Dermis microvascular lymphatic vessel endothelial cell (primary cell): ENCODE data around the gene DDAH2. TPM values are rescaled to one million over a fixed set of nuclear protein-coding genes. Genes with fewer than 3 reads are reported as not detected.

ENCODE experiments used
- DNase-seq, 2 donors: peaks; one replicate each; pipeline versions ENCODE4 v3.0.0 to v3.0.0-alpha.2; 2010; ENCODE audit warnings: low read depth in 2 of 2
- total RNA-seq: library from RNA; depleted of rRNA; stranded (reverse); fragments of >200 nt; gene quantifications from 2 replicates; pipeline ENCODE4 v1.2.1, GENCODE V29; 2014

Gene DDAH2, protein sequence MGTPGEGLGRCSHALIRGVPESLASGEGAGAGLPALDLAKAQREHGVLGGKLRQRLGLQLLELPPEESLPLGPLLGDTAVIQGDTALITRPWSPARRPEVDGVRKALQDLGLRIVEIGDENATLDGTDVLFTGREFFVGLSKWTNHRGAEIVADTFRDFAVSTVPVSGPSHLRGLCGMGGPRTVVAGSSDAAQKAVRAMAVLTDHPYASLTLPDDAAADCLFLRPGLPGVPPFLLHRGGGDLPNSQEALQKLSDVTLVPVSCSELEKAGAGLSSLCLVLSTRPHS
- total RNA-seq = 108 and 125 TPM in 2 replicates

DNA sequence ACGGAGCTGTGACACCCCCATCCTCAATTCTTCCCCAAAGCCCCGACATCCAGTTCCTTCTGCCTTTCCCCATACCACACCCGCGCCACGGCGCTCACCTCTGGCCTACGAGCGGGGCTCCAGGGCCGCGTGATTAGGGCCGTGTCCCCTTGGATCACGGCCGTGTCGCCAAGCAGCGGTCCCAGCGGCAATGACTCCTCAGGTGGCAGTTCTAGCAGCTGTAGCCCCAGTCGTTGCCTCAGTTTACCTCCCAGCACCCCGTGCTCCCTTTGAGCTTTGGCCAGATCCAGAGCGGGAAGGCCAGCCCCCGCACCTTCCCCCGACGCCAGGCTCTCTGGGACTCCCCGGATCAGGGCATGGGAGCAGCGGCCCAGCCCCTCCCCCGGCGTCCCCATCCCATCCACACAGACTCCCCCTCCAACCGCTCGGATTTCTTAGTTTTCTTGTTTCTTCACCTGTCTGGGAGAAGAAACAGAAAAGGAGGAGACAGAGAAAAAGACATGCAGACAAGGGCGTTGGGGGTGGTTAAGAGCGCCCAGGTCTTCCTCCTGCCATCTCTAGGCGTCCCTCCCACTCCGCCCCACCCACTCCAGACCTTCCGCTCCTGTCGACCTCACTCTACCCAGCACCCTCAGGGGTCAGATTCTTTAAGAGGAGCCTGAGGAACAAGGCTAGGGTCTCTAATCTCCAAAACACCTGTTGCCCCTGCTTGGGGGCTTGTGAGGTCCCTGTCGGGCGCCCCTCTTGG lies at the start of gene DDAH2:
Gene DDAH2, minus strand, starts transcription at position 533 of the 748 bp plus-strand sequence. Its CDS starts 138 bp downstream, at position 395.
- no peak for DNase-seq

DNA sequence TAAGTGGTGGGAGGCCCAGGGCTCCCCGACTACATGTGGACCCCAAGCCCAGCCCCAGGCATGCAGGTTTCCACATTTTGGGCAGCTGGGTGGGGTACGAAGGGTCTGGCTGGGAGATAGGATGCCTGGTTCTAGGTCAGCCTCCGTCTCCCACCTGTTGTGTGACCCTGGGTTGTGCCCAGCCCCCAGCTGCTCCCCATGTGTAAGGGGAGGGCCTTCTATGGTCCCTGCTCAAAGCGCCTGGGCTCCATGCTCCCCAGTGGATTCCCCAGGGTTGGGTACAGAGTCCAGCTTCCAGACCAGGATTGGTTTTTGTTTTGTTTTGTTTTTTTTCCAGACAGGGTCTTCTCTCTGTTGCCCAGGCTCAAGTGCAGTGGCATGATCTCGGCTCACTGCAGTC lies 49.1 kb upstream of the DDAH2 start:
- no peak for DNase-seq

DNA sequence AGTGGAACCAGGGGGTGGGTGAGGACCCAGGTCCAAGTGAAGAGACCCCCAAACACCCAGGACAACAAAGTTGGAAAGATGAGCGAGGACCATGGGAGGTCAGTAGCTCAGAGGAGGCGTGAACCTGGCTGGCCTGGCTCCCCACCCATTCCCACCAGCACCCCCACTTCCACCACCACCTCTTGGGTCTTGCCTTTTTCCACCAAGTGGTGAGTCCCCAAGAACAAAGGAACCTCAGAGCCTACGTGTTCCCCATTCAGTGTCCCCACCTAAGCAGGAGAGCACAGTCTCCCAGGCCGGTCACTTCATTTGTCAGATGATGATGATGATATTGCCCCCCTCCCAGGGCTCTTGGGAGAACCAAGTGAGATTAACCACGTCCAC lies 48.6 kb upstream of the DDAH2 start:
- DNase-seq = no peak

DNA sequence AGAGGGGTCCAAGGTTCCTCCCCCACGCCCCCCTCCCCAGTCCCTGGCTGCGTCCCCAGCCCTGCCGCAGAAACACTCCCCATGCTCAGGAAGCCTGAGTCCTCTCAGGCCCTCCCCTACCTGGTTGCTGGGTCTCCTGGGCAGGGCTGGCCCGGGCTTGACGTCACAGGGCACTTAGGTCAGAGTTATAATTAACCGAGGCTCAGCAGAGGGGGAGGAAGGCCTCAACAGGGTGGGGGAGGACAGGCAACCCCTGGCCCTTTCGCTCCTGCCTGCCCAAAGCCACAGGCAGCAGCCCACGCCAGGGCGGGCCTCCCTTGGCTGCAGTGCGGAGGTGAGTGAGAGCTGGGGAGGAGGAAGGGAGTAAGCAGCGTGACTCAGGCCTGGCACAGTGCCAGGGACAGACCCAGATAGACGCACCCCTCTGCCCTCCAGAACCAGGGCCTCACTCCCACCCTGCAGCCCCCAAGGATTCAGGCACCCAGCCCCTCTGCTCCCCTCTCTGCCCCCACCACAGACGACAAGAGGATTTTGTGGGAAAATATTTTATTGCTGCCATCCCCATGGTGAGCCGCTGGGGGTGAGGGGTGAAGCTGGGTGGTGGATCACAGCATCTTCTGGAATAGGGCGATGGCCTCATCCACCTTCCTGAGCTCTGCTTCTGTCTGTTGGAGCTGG lies 48.0 kb upstream of the DDAH2 start, which contains the start of gene VWA7:
Gene VWA7, minus strand, starts transcription at position 340 of the 678 bp plus-strand sequence. CDS start 549 bp downstream, outside the sequence.
- DNase-seq = peak in 1 of 2 donors; percentile 58

DNA sequence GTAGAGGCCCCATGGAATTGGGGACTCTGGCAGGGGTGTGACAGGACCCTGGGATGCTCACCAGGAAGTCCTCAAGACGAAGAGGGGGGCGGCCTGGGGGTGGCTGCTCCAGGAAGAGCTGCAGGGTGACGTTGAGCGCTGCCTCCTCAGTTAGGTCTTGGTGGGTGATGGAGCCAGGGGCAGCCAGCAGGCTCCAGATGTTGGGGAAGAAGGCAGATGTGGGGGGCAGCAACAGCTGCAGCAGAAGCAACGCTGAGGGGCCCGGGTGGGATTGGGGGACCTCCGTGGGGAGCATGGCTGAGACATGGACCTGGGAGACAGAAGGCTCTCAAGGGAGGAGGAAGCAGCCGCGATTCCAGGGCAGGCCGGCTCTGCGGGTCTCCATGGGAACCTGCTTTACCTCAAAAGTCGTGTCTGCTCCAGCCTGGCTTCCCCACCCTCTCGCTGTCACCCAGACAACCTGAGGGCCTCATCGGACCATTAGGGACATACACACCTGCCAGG lies 47.4 kb upstream of the DDAH2 start:
- no peak for DNase-seq

DNA sequence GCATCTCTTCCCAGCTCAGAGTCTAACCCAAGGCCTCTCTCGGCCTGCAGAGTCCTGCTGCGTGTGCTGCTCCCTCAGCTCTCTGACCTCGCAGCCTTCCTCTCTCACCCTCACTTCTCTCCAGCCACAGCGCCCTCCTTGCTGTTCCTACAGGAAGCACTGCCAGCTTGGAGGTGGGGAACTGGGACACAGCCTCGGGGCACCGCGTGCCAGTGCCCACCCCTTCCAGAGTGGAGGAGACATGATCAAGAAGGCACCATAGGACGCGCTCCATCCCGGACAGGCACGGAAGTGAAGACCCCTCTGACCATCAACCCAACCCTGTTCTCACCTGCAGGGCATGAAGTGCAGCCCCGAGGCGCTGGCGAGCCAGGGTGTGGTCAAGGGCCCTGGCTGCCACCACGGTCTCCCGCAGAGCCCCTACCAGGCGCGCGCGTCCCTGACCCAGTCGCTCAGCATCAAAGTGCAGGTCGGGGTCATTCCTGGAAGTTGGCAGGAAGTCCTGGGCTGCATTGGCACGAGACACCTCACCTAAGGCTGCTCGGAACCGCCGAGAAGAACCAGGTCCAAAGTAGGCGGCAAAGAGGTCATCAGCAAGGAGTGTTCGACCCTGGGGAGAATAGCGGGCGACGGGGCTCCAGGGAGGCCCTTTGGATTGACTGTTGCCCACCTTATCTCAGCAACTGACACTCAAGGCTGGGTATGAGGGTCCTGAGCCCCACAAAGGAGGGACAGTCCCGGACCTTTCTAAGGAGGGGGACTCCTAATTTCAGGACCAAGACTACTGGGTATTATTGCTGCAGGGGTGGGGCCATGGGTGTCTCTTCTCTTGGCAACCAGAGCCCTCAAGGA lies 46.8 kb upstream of the DDAH2 start:
- no peak for DNase-seq

DNA sequence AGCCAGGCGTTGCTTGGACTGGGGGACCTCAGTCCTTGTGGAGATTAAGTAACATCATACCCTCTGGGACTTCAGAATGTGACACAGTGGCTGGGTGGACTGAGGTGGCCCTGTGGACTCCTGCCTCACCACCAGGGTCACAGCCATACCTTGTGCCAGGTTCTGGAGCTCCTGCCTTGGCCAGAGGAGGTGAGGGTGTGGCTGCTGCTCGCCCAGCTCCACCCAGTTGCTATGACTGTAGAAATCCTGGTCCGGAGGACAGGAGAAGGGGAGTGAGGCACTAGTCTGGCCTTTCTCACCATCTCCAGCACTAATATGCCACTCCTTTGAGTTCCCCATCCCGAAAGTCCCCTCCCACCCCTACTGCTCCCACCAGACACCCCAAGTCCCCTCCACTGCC lies 46.1 kb upstream of the DDAH2 start:
- no peak for DNase-seq

DNA sequence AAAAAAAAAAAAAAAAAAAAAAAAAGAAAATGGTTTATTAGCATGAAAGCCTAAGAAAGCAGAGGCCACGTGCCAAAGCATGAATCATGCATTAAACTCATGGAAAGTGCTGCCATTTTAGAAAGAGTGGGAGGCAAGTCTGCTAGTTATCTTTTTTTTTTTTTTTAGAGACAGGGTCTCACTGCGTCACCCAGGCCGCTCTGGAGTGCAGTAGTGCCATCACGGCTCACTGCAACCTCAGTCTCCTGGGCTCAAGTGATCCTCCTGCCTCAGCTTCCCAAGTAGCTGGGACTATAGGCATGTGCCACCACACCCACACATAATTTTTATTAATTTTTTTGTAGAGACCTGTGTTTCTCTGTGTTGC lies 42.9 kb upstream of the DDAH2 start:
- DNase-seq = no peak

DNA sequence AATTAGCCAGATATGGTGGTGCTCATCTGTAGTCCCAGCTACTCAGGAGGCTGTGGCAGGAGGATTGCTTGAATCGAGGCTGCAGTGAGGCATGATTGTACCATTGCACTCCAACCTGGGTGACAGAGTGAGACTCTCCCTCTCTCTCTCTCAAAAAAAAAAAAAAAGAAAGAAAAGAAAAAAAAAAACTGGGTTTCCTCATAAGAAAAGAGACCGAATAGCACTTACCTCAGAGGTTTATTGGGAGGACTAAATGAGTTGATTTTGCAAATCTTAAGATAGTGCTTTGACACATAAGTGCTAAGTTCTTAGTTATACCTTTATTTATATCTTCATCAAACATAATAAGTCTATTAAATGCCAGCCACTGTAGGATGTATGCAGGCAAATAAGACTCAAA lies 41.8 kb upstream of the DDAH2 start:
- DNase-seq = no peak

DNA sequence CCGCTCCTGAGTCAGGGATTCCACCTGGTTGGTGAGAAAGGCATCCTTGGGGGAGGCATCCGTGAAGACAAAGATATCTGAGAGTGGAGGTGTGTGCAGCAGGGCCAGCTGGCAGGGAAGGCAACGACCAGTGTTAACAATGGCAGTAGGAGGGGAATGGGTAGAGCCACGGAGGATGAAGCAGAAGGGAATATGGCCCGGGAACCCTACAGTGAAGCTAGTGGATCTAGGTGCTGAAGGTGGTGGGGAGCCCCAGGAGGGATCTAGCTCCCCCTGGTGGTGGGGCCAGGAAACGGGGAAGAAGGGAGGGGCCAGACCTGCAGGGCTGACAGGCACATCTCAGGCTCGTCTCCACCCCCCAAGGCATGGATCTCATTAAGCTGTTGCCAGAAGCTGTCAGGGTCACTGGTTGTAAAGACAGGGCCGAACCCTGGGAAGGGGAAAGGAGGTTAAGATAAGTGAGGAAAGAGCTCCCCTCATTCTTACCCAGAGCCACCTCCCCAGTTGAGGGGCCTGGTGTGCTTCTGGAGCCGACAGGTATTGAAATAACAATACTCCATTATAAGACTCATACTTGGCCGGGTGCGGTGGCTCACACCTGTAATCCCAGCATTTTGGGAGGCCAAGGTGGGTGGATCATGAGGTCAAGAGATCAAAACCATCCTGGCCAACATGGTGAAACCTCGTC lies 40.7 kb upstream of the DDAH2 start:
- peak; percentile 39 to 67 for DNase-seq

DNA sequence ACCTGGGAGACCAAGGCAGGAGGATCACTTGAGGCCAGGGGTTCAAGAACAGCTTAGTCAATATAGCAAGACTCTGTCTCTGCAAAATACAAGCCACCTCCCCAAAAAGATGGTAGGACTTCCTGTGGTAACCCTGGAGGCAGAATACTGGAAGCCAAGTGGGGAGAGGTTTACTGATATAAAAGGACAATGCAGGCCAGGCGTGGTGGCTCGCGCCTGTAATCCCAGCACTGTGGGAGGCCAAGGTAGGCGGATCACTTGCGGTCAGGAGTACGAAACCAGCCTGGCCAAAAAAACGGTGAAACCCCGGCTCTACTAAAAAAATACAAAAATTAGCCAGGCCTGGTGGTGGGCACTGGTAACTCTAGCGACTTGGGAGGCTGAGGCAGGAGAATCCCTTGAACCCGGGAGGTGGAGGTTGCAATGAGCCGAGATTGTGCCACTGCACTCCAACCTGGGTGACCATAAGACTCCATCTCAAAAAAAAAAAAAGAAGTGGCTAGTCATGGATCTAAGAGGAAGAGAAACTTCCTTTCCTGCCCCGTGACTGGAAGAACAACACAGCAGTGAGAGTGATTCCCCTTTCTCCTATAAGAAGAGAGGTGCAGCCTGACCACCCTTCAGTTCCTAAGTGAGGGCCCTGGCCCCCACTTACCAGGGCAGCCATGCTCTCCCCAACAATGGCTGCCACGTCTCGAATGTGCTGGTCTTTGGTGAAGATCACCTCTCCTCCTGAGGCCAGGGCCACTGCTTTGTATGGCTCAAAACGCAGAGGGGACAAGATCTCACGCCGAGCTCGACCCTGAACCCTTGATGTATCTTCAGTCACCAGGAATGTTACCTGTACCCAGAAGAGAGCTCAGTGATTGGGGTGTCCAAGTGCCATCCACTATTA lies 39.5 kb upstream of the DDAH2 start:
- peak in 1 of 2 donors; percentile 30 for DNase-seq

DNA sequence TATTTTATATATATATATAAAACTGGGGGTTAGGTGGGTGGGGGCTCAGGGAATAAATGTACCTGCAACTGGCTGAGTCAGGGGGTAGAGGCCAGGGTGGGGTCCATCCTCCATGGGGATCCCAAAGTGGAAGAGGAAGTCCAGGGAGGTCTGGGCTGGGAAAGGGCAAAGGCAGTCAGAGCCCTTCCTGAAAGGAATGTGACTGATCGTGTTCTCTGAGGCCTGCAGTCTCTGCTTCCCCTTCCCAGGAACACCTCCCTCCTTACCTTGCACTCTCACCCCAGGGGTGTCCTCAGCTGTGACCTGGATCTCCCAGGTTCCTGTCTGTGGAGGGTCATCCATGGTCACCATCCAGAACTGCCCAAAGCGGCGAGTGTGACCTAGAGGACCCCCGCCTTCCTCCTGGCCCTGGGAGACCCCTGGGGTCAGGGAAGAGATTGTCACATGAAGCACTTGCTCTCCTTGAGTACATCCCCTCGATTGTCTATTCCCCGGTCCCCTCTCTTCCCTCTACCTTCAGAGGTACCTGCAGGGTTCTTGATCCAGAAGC lies 38.1 kb upstream of the DDAH2 start:
- no peak for DNase-seq

DNA sequence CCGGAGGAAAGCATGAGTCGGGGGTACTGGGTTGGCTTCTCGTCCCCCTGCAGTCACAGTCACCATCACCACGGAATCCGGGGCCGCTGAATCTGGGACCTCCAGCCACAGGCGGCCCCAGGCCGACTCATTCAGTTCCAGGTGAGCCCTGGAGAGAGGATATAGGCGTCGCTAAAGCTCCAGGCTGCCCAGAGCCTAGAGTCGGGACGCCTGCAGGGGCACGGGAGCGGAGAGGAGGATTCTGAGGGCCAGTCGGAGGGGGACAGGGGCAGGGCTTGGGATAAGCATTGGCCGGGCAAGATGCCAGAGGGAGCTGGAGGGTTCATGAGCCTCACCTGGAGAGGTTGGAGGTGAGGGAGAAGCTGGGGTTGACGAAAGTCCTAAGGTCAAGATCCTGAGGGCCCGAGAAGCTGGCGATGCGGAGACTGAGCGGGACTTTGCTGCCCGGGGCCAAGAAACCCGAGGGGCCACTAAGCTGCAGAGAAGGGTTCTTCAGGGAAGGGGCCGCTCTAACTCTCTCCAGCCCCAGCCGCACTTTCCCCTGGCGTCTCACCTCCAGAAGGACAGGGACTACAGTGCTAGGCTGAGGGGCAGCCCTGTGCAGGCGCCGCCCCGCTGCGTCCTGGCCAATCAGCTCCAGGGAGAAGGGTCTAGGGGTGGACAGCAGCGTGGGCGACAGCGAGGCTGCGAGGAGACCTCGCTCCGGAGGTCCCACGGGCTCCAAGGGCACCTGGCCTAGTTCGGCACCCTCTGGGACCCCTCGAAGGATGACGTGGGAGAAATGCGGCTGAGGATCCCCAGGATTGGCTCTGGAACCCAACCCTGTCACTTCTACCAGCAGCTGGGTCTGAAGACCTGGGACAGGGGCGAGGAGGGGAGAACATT lies 37.1 kb upstream of the DDAH2 start:
- DNase-seq = peak in 1 of 2 donors; percentile 45

DNA sequence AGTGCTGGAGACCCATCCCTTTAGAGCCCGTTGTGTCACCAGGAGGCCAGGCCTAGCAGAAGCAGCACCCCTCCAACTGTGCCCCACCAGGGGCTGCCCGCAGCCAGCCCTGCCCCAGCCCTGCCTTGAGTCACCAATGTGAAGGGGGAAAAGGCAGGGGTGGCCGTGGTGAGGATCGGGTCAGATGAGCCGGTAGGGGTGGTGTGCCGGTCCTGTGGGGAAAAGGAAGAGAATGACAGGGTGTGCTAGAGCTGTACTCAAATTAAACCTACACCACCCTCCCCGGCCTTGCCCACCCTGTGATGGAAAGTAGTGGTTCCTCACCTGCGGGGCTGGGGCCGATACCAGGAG lies 36.4 kb upstream of the DDAH2 start:
- no peak for DNase-seq

DNA sequence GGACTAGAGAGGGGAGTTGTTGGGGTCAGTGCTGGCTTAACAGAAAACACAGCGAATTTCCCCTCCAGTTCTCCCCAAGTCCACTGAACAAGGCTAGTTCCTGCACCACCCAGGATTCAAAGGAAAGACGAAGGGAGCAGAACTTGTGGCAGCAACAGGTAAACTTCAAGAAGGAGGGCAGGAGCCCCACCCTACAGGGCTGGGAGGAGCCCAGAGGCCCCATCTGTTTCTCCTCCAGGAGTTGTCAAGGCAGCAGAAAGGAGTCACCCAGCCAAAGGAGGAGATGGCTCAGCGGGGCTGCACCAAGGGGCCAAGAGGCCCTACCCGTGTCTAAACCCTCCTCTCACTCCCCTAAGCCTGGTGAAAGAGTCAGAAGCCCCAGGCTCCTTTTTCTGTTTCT lies 35.1 kb upstream of the DDAH2 start:
- no peak for DNase-seq

DNA sequence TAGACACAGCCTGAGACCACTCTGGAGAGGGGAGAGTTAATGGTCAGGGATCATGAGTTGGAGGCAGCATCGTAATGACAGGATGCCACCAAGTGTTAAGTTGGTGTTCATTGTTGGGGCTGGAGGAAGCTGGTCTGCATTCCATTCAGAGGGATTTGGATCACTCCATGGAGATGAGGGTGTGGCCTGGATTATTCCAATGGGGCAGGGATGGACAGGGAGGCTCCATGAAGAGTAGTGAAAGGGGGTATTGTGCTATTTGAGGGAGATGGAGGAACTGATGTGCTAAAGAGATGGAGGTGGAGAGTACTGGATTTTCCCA lies 34.5 kb upstream of the DDAH2 start:
- DNase-seq = peak; percentile 63 to 89

DNA sequence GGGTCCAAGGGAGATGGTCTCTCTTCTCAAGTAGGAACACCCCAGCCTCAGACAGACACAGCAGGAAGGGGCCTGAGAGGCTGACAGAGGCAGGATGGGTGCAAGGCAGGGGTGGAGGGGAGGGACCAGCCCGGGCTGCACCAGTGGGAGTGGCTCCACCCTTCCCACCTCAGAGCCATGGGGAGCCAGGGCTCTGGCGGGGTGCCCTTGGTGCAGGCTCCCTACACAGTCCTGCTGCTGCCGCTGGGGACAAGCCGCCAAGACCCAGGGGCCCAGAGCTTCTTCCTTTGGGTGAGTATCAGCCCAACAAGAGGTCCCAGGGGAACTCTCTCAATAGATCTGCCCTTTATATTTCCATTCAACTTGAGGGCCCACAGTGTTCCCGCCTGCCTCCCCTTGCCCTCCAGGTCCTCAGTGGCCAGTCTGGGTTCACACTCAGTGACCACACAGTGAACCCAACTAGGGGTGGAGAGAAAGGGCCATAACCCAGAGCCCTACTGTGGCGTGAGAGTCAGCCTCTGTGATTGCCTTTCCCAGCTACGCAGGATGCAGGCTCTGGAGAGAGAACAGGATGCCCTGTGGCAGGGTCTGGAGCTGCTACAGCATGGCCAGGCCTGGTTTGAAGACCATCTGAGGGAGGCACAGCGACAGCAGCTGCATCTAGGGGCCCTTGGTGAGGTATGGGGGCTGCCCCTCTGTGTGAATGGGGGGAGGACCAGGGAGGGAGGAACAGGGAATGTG lies 33.9 kb upstream of the DDAH2 start:
- no peak for DNase-seq

DNA sequence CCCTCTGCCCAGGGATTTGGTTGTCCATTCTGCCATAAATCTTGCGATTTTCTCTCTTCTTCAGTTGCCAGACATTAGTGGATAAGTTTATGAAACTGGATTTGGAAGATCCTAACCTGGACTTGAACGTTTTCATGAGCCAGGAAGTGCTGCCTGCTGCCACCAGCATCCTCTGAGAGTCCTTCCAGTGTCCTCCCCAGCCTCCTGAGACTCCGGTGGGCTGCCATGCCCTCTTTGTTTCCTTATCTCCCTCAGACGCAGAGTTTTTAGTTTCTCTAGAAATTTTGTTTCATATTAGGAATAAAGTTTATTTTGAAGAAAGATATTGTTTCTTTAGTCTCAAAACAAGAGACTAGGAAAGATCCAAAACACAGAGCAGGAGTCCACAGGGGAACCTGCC lies 33.3 kb upstream of the DDAH2 start, which contains the start of gene SAPCD1:
Gene SAPCD1, plus strand, starts transcription at position 301 of the 400 bp plus-strand sequence. CDS start 399 bp downstream, outside the sequence.
- DNase-seq = no peak
